Measurements from ENCODE around the gene AOPEP.

The AOPEP gene

DNA sequence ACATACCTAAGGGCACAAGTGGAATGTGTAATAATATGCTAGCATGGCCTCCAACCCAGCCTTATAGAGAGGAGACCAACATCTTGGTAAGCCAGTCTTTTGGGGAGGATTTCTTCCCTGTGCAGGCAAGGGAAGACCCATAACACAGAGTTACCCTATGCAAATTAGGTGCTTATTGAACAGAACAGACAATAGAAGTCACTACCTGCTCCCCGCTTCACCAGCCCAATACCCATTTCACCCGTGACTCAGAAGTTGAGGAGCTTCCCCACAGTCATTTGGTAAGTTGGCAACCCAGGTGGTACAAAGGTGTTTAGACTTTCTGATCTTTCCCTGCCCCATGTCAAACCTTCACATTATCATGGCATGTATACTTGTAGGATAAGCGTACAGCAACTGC lies 44.6 kb downstream of the AOPEP start:
- ChIA-PET CTCF (no interaction called here), POLR2A (no interaction called here)
- no peak overlapping the region for H3K4me3 ChIP-seq (ENCODE audit: control insufficient read depth in 1 of 7, extremely low read depth in 1 of 7, insufficient read depth in 4 of 7, low read depth in 2 of 7, low read length in 6 of 7)
- H3K27me3 ChIP-seq (replicated peaks in 2 of 5; ENCODE audit: control insufficient read depth in 4 of 5, insufficient read depth in 5 of 5, low read length in 4 of 5): no peaks in the 10 kb centered on the region
- no peaks in the 10 kb centered on the region for H3K9me3 ChIP-seq (ENCODE audit: control extremely low read depth in 1 of 5, control insufficient read depth in 4 of 5, insufficient read depth in 2 of 5, low read depth in 1 of 5, low read length in 4 of 5)
- peaks cover 0 to 7% (median 4%) of the 10 kb centered on the region in 4 experiments for H3K36me3 ChIP-seq (ENCODE audit: control insufficient read depth in 4 of 4, insufficient read depth in 4 of 4, low read length in 3 of 4)
- no peak for DNase-seq
- WGBS (ENCODE audit: insufficient coverage): 100% methylated on average over 2 of the region's 3 CpGs
- H3K4me1 ChIP-seq (ENCODE audit: control extremely low read depth in 1 of 4, control insufficient read depth in 4 of 4, insufficient read depth in 4 of 4, low read length in 3 of 4): no peaks in the 10 kb centered on the region
- no peak overlapping the region for H3K27ac ChIP-seq (ENCODE audit: insufficient read depth in 1 of 2, low read depth in 1 of 2, low read length in 2 of 2, poor library complexity in 1 of 2, severe bottlenecking in 2 of 2)

DNA sequence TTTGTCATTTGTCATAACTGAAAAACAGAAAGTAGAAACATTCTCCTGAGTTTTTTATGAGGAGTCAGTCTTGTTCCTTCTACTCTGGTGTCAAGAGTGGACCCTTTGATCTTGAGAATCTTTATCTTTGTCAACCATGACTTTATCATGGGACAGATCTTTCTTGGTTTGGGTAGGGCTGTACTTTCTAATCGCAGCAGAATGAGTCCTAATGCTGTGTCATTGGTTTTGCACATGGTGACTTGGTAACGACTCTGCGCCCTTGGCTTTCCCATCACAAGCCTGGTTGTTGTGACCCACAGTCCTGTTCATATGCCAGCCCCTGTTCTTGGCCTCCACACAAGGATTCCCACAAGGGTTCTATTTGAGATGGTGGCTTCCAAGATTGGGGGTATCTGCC lies 45.6 kb downstream of the AOPEP start:
- ChIA-PET POLR2A (no interaction called here), CTCF (interaction anchor here (0.9 to 1.3 kb wide), 3 partner anchors 9 to 146 kb away, joined by 3 to 7 read pairs (median 5); no protein-coding TSS in a partner anchor)
- peaks cover 0 to 5% (median 4%) of the 10 kb centered on the region in 4 experiments for H3K36me3 ChIP-seq (ENCODE audit: control insufficient read depth in 4 of 4, insufficient read depth in 4 of 4, low read length in 3 of 4)
- DNase-seq: no peak
- H3K27ac ChIP-seq (ENCODE audit: insufficient read depth in 1 of 2, low read depth in 1 of 2, low read length in 2 of 2, poor library complexity in 1 of 2, severe bottlenecking in 2 of 2): no peak overlapping the region
- no peaks in the 10 kb centered on the region for H3K4me1 ChIP-seq (ENCODE audit: control extremely low read depth in 1 of 4, control insufficient read depth in 4 of 4, insufficient read depth in 4 of 4, low read length in 3 of 4)
- H3K27me3 ChIP-seq (replicated peaks in 2 of 5; ENCODE audit: control insufficient read depth in 4 of 5, insufficient read depth in 5 of 5, low read length in 4 of 5): no peaks in the 10 kb centered on the region
- no peak overlapping the region for H3K4me3 ChIP-seq (ENCODE audit: control insufficient read depth in 1 of 7, extremely low read depth in 1 of 7, insufficient read depth in 4 of 7, low read depth in 2 of 7, low read length in 6 of 7)
- H3K9me3 ChIP-seq (ENCODE audit: control extremely low read depth in 1 of 5, control insufficient read depth in 4 of 5, insufficient read depth in 2 of 5, low read depth in 1 of 5, low read length in 4 of 5): no peaks in the 10 kb centered on the region
- 67% methylated on average over 1 of the region's 3 CpGs for WGBS (ENCODE audit: insufficient coverage)

- no peak for DNase-seq
These were observed 46.3 kb downstream of the AOPEP start for GRCh38 chr9:94772639-94773303.

DNA sequence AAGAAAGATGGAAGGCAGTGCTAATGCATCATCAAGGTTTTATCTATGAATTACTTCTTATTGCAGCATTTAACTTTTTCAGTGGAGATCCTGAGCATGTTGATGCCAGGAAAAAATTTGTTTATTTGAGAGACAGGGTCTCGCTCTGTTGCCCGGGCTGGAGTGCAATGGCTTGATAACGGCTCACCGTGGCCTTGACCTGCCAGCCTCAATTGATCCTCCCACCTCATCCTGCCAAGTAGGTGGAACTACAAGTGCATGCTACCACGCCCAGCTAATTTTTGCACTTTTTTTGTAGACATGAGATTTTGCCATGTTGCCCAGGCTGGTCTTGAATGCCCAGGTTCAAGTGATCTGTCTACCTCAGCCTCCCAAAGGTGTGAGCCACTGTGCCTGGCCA lies 47.2 kb downstream of the AOPEP start:
- peaks cover 3 to 5% (median 4%) of the 10 kb centered on the region in 4 experiments for H3K36me3 ChIP-seq (ENCODE audit: control insufficient read depth in 4 of 4, insufficient read depth in 4 of 4, low read length in 3 of 4)
- CTCF ChIA-PET: no interaction called here
- no peak for DNase-seq
- no peak overlapping the region for H3K4me3 ChIP-seq (ENCODE audit: control insufficient read depth in 1 of 7, extremely low read depth in 1 of 7, insufficient read depth in 4 of 7, low read depth in 2 of 7, low read length in 6 of 7)
- no peaks in the 10 kb centered on the region for H3K4me1 ChIP-seq (ENCODE audit: control extremely low read depth in 1 of 4, control insufficient read depth in 4 of 4, insufficient read depth in 4 of 4, low read length in 3 of 4)
- H3K9me3 ChIP-seq (ENCODE audit: control extremely low read depth in 1 of 5, control insufficient read depth in 4 of 5, insufficient read depth in 2 of 5, low read depth in 1 of 5, low read length in 4 of 5): no peaks in the 10 kb centered on the region
- no peaks in the 10 kb centered on the region for H3K27me3 ChIP-seq (replicated peaks in 2 of 5; ENCODE audit: control insufficient read depth in 4 of 5, insufficient read depth in 5 of 5, low read length in 4 of 5)
- POLR2A ChIA-PET: no interaction called here
- WGBS (ENCODE audit: insufficient coverage): 98% methylated on average over 5 of the region's 5 CpGs
- no peak overlapping the region for H3K27ac ChIP-seq (ENCODE audit: insufficient read depth in 1 of 2, low read depth in 1 of 2, low read length in 2 of 2, poor library complexity in 1 of 2, severe bottlenecking in 2 of 2)

More at GRCh38 chr9:94772639-94773303, 46.3 kb downstream of the AOPEP start:
- peaks cover 0 to 4% (median 4%) of the 10 kb centered on the region in 4 experiments for H3K36me3 ChIP-seq (ENCODE audit: control insufficient read depth in 4 of 4, insufficient read depth in 4 of 4, low read length in 3 of 4)
- 100% methylated on average over 1 of the region's 4 CpGs for WGBS (ENCODE audit: insufficient coverage)
- CTCF ChIA-PET: interaction anchor here (0.9 to 1.3 kb wide), 3 partner anchors 9 to 145 kb away, joined by 3 to 7 read pairs (median 5); no protein-coding TSS in a partner anchor
- no peak overlapping the region for H3K27ac ChIP-seq (ENCODE audit: insufficient read depth in 1 of 2, low read depth in 1 of 2, low read length in 2 of 2, poor library complexity in 1 of 2, severe bottlenecking in 2 of 2)
- POLR2A ChIA-PET: no interaction called here
- H3K4me1 ChIP-seq (ENCODE audit: control extremely low read depth in 1 of 4, control insufficient read depth in 4 of 4, insufficient read depth in 4 of 4, low read length in 3 of 4): no peaks in the 10 kb centered on the region
- H3K27me3 ChIP-seq (replicated peaks in 2 of 5; ENCODE audit: control insufficient read depth in 4 of 5, insufficient read depth in 5 of 5, low read length in 4 of 5): no peaks in the 10 kb centered on the region
- no peak overlapping the region for H3K4me3 ChIP-seq (ENCODE audit: control insufficient read depth in 1 of 7, extremely low read depth in 1 of 7, insufficient read depth in 4 of 7, low read depth in 2 of 7, low read length in 6 of 7)
- H3K9me3 ChIP-seq (ENCODE audit: control extremely low read depth in 1 of 5, control insufficient read depth in 4 of 5, insufficient read depth in 2 of 5, low read depth in 1 of 5, low read length in 4 of 5): no peaks in the 10 kb centered on the region

DNA sequence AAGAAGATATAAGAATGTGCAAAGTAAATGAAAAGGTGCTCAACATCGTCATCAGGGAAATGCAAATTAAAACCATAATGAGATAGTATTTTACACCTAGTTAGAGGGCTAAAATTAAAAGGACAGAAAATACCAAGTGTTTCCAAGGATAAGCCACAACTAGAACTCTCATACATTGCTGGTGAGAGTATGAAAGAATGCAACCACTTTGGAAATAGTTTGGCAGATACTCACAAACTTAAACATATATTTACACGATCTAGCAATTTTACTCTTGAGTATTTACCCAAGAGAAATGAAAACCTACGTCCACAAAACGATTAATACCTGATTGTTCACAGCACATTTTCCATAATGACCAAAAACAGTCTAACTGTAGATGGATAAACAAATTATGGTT lies 51.5 kb downstream of the AOPEP start:
- H3K4me3 ChIP-seq (ENCODE audit: control insufficient read depth in 1 of 7, extremely low read depth in 1 of 7, insufficient read depth in 4 of 7, low read depth in 2 of 7, low read length in 6 of 7): no peak overlapping the region
- peaks cover 3 to 5% (median 4%) of the 10 kb centered on the region in 4 experiments for H3K36me3 ChIP-seq (ENCODE audit: control insufficient read depth in 4 of 4, insufficient read depth in 4 of 4, low read length in 3 of 4)
- ChIA-PET POLR2A (no interaction called here), CTCF (interaction anchor here (0.6 to 1.1 kb wide), 2 partner anchors 256 to 353 kb away, joined by 3 to 4 read pairs; no protein-coding TSS in a partner anchor)
- H3K27me3 ChIP-seq (replicated peaks in 2 of 5; ENCODE audit: control insufficient read depth in 4 of 5, insufficient read depth in 5 of 5, low read length in 4 of 5): no peaks in the 10 kb centered on the region
- no peak overlapping the region for H3K27ac ChIP-seq (ENCODE audit: insufficient read depth in 1 of 2, low read depth in 1 of 2, low read length in 2 of 2, poor library complexity in 1 of 2, severe bottlenecking in 2 of 2)
- no peaks in the 10 kb centered on the region for H3K9me3 ChIP-seq (ENCODE audit: control extremely low read depth in 1 of 5, control insufficient read depth in 4 of 5, insufficient read depth in 2 of 5, low read depth in 1 of 5, low read length in 4 of 5)
- DNase-seq: no peak
- WGBS (ENCODE audit: insufficient coverage): no CpG with 5 or more reads among the region's 4 CpGs
- H3K4me1 ChIP-seq (ENCODE audit: control extremely low read depth in 1 of 4, control insufficient read depth in 4 of 4, insufficient read depth in 4 of 4, low read length in 3 of 4): no peaks in the 10 kb centered on the region

GRCh38 chr9:94779031-94779430 lies 52.5 kb downstream of the AOPEP start:
- CTCF ChIA-PET: interaction anchor here (1.0 to 1.1 kb wide), 2 partner anchors 139 to 352 kb away, joined by 3 to 4 read pairs; no protein-coding TSS in a partner anchor
- H3K4me3 ChIP-seq (ENCODE audit: control insufficient read depth in 1 of 7, extremely low read depth in 1 of 7, insufficient read depth in 4 of 7, low read depth in 2 of 7, low read length in 6 of 7): no peak overlapping the region
- POLR2A ChIA-PET: no interaction called here
- peaks cover 0 to 3% (median under 1%) of the 10 kb centered on the region in 4 experiments for H3K36me3 ChIP-seq (ENCODE audit: control insufficient read depth in 4 of 4, insufficient read depth in 4 of 4, low read length in 3 of 4)
- no peak overlapping the region for H3K27ac ChIP-seq (ENCODE audit: insufficient read depth in 1 of 2, low read depth in 1 of 2, low read length in 2 of 2, poor library complexity in 1 of 2, severe bottlenecking in 2 of 2)
- H3K9me3 ChIP-seq (ENCODE audit: control extremely low read depth in 1 of 5, control insufficient read depth in 4 of 5, insufficient read depth in 2 of 5, low read depth in 1 of 5, low read length in 4 of 5): no peaks in the 10 kb centered on the region
- DNase-seq: peak in 1 of 3 donors; percentile 25
- peaks cover 0 to 2% (median 0%) of the 10 kb centered on the region in 4 experiments for H3K4me1 ChIP-seq (ENCODE audit: control extremely low read depth in 1 of 4, control insufficient read depth in 4 of 4, insufficient read depth in 4 of 4, low read length in 3 of 4)
- WGBS (ENCODE audit: insufficient coverage): 95% methylated on average over 2 of the region's 2 CpGs
- H3K27me3 ChIP-seq (replicated peaks in 2 of 5; ENCODE audit: control insufficient read depth in 4 of 5, insufficient read depth in 5 of 5, low read length in 4 of 5): no peaks in the 10 kb centered on the region

DNA sequence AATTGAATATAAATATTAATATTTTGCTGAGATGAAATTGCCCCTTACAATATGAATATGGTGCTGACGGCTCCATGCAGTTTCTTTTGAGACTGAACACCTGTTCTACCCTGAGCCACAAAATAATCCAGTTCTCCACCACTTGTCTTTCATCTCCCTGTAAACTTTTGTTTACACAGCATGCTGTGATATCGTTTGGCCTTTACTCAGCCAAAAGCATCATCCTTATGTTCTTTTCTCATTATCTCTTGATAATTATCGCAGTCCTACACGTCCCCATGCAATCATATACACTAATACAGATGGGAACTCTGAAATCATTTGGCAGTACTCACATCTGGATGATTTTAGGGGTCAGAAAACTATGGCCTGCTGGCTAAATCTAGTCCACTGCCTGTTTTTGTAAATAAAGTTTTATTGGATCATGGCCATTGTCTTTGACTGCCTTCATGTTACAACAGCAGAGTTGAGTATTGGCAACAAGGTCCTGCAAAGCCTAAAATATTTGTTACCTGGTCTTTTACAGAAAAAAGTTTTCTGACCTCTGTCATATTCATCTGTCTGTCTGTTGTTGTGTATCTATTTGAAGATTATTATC lies 53.3 kb downstream of the AOPEP start:
- 100% methylated on average over 1 of the region's 4 CpGs for WGBS (ENCODE audit: insufficient coverage)
- Histone ChIP-seq H3K4me1 (ENCODE audit: control extremely low read depth in 1 of 4, control insufficient read depth in 4 of 4, insufficient read depth in 4 of 4, low read length in 3 of 4) (peaks cover 0 to 2% (median 0%) of the 10 kb centered on the region in 4 experiments), H3K9me3 (ENCODE audit: control extremely low read depth in 1 of 5, control insufficient read depth in 4 of 5, insufficient read depth in 2 of 5, low read depth in 1 of 5, low read length in 4 of 5) (no peaks in the 10 kb centered on the region), H3K4me3 (ENCODE audit: control insufficient read depth in 1 of 7, extremely low read depth in 1 of 7, insufficient read depth in 4 of 7, low read depth in 2 of 7, low read length in 6 of 7) (no peak overlapping the region), H3K36me3 (ENCODE audit: control insufficient read depth in 4 of 4, insufficient read depth in 4 of 4, low read length in 3 of 4) (peaks cover 0 to 3% (median under 1%) of the 10 kb centered on the region in 4 experiments), H3K27ac (ENCODE audit: insufficient read depth in 1 of 2, low read depth in 1 of 2, low read length in 2 of 2, poor library complexity in 1 of 2, severe bottlenecking in 2 of 2) (no peak overlapping the region), H3K27me3 (replicated peaks in 2 of 5; ENCODE audit: control insufficient read depth in 4 of 5, insufficient read depth in 5 of 5, low read length in 4 of 5) (no peaks in the 10 kb centered on the region)
- CTCF ChIA-PET: interaction anchor here (5.5 to 6.6 kb wide), 2 partner anchors 138 to 350 kb away, joined by 58 to 97 read pairs; no protein-coding TSS in a partner anchor
- no peak for DNase-seq
- POLR2A ChIA-PET: no interaction called here
